Panc1 (cell line): ENCODE results near the gene DHRS3. TPM values are rescaled to one million over a fixed set of nuclear protein-coding genes. Genes with fewer than 3 reads are reported as not detected.

ENCODE experiments used
- ATAC-seq: fragments of 200-7000 bp; cut with Tn5 transposase; 2 replicates; pipeline ENCODE4 v1.9.1; 2020; ENCODE audit warnings: mild to moderate bottlenecking, moderate library complexity
- BruUV-seq: library from RNA; stranded (reverse); fragments of 400-500 nt; replicated peaks from 2 replicates; lab custom pipeline; 2021; lab: Mats Ljungman, UMichigan
- CTCF ChIA-PET: fragments of 300-600 bp; sonication (Branson Sonifier 250); formaldehyde crosslinking; loops from one replicate; lab custom pipeline; 2022; ENCODE audit warnings: antibody characterized with exemption; lab: Charles Lee
- POLR2A ChIA-PET: fragments of 300-600 bp; sonication (Branson Sonifier 250); formaldehyde crosslinking; loops from one replicate; lab custom pipeline; 2022; ENCODE audit warnings: antibody characterized with exemption; lab: Charles Lee
- DNase-seq: peaks from one replicate; pipeline ENCODE4 v3.0.0-alpha.2; 2010; ENCODE audit warnings: low read depth, low spot score
- H3K27ac ChIP-seq: 2 replicates; pipeline ENCODE4 v1.5.1; 2011; ENCODE audit warnings: mild to moderate bottlenecking, low read length, inconsistent platforms
- H3K27me3 ChIP-seq: fragments of 200-500 bp; sonication (Bioruptor generic); 2 replicates; pipeline ENCODE4 v1.6.0; 2014; ENCODE audit warnings: low read length, inconsistent platforms; ENCODE audit not compliant: control insufficient read depth, insufficient read depth
- H3K36me3 ChIP-seq: fragments of 200-500 bp; sonication (Bioruptor generic); 2 replicates; pipeline ENCODE4 v1.5.1; 2014; ENCODE audit warnings: inconsistent platforms, mild to moderate bottlenecking, low read length, moderate library complexity; ENCODE audit not compliant: control insufficient read depth, insufficient read depth
- H3K4me1 ChIP-seq: 2 replicates; pipeline ENCODE4 v1.5.1; 2011; ENCODE audit warnings: inconsistent platforms, mild to moderate bottlenecking, low read length, moderate library complexity; ENCODE audit not compliant: control insufficient read depth, insufficient read depth
- H3K4me3 ChIP-seq, 2 experiments: 2 replicates each; pipeline ENCODE4 v1.5.1; 2011 to 2012; ENCODE audit warnings: low read depth in 2 of 2, low read length in 2 of 2, mild to moderate bottlenecking in 2 of 2, inconsistent platforms in 1 of 2, moderate library complexity in 1 of 2
- H3K9me3 ChIP-seq: fragments of 200-500 bp; sonication (Bioruptor generic); 2 replicates; pipeline ENCODE4 v1.5.1; 2014; ENCODE audit warnings: low read depth, mild to moderate bottlenecking, inconsistent platforms, low read length, moderate library complexity; ENCODE audit not compliant: control insufficient read depth, insufficient read depth
- CTCF ChIP-seq: fragments of 450-650 bp; IDR thresholded peaks from 2 replicates; pipeline ENCODE4 v1.5.1; 2017; ENCODE audit warnings: mild to moderate bottlenecking
- POLR2AphosphoS5 ChIP-seq: IDR thresholded peaks from 2 replicates; pipeline ENCODE4 v1.6.1; 2012; ENCODE audit warnings: mild to moderate bottlenecking, low read depth, low read length, moderate library complexity
- REST ChIP-seq, 2 experiments: IDR thresholded peaks; 2 replicates each; pipeline ENCODE4 v1.6.1; 2011 to 2012; ENCODE audit warnings: low read depth in 2 of 2, control low read depth in 1 of 2, low read length in 1 of 2, mild to moderate bottlenecking in 1 of 2, moderate library complexity in 1 of 2; ENCODE audit not compliant: insufficient read depth in 1 of 2
- SIN3A ChIP-seq: IDR thresholded peaks from 2 replicates; pipeline ENCODE4 v1.6.1; 2012; ENCODE audit warnings: low read depth, mild to moderate bottlenecking, low read length, moderate library complexity, borderline replicate concordance; ENCODE audit not compliant: insufficient read depth
- TCF7L2 ChIP-seq: IDR thresholded peaks from 2 replicates; pipeline ENCODE4 v1.6.1; 2011; ENCODE audit warnings: mild to moderate bottlenecking, low read depth, low read length, inconsistent platforms
- in situ Hi-C: cut with HindIII; loops from 2 replicates; pipeline ENCODE4 v1.10.0; 2016; ENCODE audit warnings: low sequenced_read_pairs, low pct_unique_long_range_greater_than_20kb
- intact Hi-C: fragments of 100-400 bp; cut with micrococcal nuclease; formaldehyde crosslinking; loops from one replicate; pipeline ENCODE4 v1.10.0; 2022; ENCODE audit not compliant: unreplicated experiment
- total RNA-seq: library from RNA; stranded (reverse); gene quantifications from one replicate; pipeline ENCODE4 v1.2.1, GENCODE V29; 2021; ENCODE audit not compliant: unreplicated experiment

Gene DHRS3
- total RNA-seq, 1 experiment from 2014 or later, result 113 TPM

GRCh38 chr1:12593621-12594066, 24.4 kb downstream of the DHRS3 start:
- Histone ChIP-seq H3K36me3 (no peaks in the 10 kb centered on the region), H3K4me3 (no peak overlapping the region), H3K4me1 (peaks cover 81% of the 10 kb centered on the region), H3K27me3 (no peaks in the 10 kb centered on the region), H3K27ac (peak overlapping the region; percentile 96), H3K9me3 (no peaks in the 10 kb centered on the region)
- no peak for DNase-seq
- no peak for TF ChIP-seq TCF7L2
- TF ChIP-seq SIN3A, result no peak
- TF ChIP-seq REST (IDR thresholded peaks at IDR 0.05; ENCODE audit: insufficient read depth in 1 of 2, low read depth in 2 of 2, low read length in 1 of 2), result no peak
- no peak for TF ChIP-seq POLR2AphosphoS5
- TF ChIP-seq CTCF, result no peak
- CTCF ChIA-PET, result interaction anchor here (1.3 kb wide), 1 partner anchor 10 kb away, joined by 6 read pairs; no protein-coding TSS in a partner anchor
- POLR2A ChIA-PET, result interaction anchor here (0.7 kb wide), 1 partner anchor 45 kb away, joined by 3 read pairs; no protein-coding TSS in a partner anchor
- intact Hi-C loops, result loop anchor here (2.0 kb wide), 1 partner anchor 25 kb away; the partner anchor contains the start of gene DHRS3
- no peak for ATAC-seq
- in situ Hi-C loops, result no loop called here
- no TSS peak for BruUV-seq

- POLR2A ChIA-PET, result no interaction called here
- CTCF ChIA-PET, result no interaction called here
- H3K27me3 ChIP-seq, result no peaks in the 10 kb centered on the region
- H3K36me3 ChIP-seq, result no peaks in the 10 kb centered on the region
- BruUV-seq, result no TSS peak
- H3K4me3 ChIP-seq, result no peak overlapping the region
- DNase-seq (no peak), ATAC-seq (no peak)
- H3K27ac ChIP-seq, result peak overlapping the region; percentile 96
- in situ Hi-C loops, result no loop called here
- intact Hi-C loops, result no loop called here
- TF ChIP-seq POLR2AphosphoS5, result 0 out of 2 replicates have a peak, but pooled peaks have one; percentile 14
- TF ChIP-seq SIN3A, result no peak
- TF ChIP-seq REST (IDR thresholded peaks at IDR 0.05; ENCODE audit: insufficient read depth in 1 of 2, low read depth in 2 of 2, low read length in 1 of 2), result no peak
- H3K4me1 ChIP-seq, result peaks cover 81% of the 10 kb centered on the region
- no peaks in the 10 kb centered on the region for H3K9me3 ChIP-seq
Measured at GRCh38 chr1:12592496-12592895, 25.5 kb downstream of the DHRS3 start.
